ENCODE results near the gene GRM8. TPM values are rescaled to one million over a fixed set of nuclear protein-coding genes. Genes with fewer than 3 reads are reported as not detected.

The GRM8 gene
- total RNA-seq, 1 experiment from 2014 or later: 0.40 TPM

DNA sequence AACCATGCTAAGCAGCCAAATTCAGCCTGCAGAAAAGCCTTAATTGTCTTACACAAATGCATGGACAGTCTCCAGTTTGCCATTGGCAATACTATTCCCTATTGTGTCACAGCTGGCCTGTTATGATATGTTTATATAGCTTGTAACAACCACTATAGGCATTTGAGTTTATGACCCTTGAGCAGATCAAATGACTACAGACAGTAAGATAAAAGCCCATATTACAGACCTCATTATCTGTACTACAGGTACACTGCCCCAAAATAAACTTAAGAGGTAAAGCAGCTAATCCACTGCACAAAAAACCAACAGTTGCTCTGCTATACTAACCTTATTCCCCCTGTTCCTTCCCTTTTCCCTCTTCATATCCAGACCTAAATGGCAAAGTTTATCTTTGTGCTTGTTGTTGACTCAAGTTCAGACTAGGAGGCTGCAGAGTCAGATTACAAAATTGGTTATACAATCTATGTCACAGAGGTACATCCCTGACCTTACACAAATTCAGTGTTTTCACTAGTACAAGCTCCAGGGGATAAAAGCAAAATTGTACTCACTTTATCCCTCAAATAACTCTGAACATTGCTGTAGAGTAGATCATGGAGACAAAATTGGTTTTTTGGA lies 218.4 kb downstream of the GRM8 start:
- BruUV-seq (replicated peaks): no TSS peak
- H3K9me3 Mint-ChIP-seq (ENCODE audit: low read depth, unreplicated experiment): no peaks in the 10 kb centered on the region
- CTCF ChIA-PET: no interaction called here
- peaks cover 33% of the 10 kb centered on the region for H3K4me1 Mint-ChIP-seq (ENCODE audit: low read depth, unreplicated experiment)
- no peak for TF ChIP-seq CTCF (IDR thresholded peaks at IDR 0.05; ENCODE audit: unreplicated experiment)
- H3K36me3 Mint-ChIP-seq (ENCODE audit: insufficient read depth, unreplicated experiment): no peaks in the 10 kb centered on the region
- peak overlapping the region; percentile 31 for H3K4me3 Mint-ChIP-seq (ENCODE audit: low read depth, unreplicated experiment)
- peaks cover 8% of the 10 kb centered on the region for H3K27me3 Mint-ChIP-seq (ENCODE audit: unreplicated experiment)
- no peak overlapping the region for H3K27ac Mint-ChIP-seq (ENCODE audit: unreplicated experiment)
- intact Hi-C loops (cut with micrococcal nuclease; ENCODE audit: unreplicated experiment): loop anchor here (2.0 kb wide), 1 partner anchor 97 kb away; no protein-coding TSS in a partner anchor
- no peak for DNase-seq

GRCh38 chr7:127029823-127030222 lies 222.9 kb downstream of the GRM8 start:
- no peaks in the 10 kb centered on the region for H3K27me3 Mint-ChIP-seq (ENCODE audit: unreplicated experiment)
- intact Hi-C loops (cut with micrococcal nuclease; ENCODE audit: unreplicated experiment): no loop called here
- H3K36me3 Mint-ChIP-seq (ENCODE audit: insufficient read depth, unreplicated experiment): no peaks in the 10 kb centered on the region
- no peak for TF ChIP-seq CTCF (IDR thresholded peaks at IDR 0.05; ENCODE audit: unreplicated experiment)
- no TSS peak for BruUV-seq (replicated peaks)
- no peak for DNase-seq
- CTCF ChIA-PET: no interaction called here
- H3K27ac Mint-ChIP-seq (ENCODE audit: unreplicated experiment): no peak overlapping the region
- H3K4me3 Mint-ChIP-seq (ENCODE audit: low read depth, unreplicated experiment): no peak overlapping the region
- peaks cover 10% of the 10 kb centered on the region for H3K4me1 Mint-ChIP-seq (ENCODE audit: low read depth, unreplicated experiment)
- peaks cover 3% of the 10 kb centered on the region for H3K9me3 Mint-ChIP-seq (ENCODE audit: low read depth, unreplicated experiment)

GRCh38 chr7:127021857-127022256 lies 230.9 kb downstream of the GRM8 start:
- Mint-ChIP-seq H3K4me3 (ENCODE audit: low read depth, unreplicated experiment) (no peak overlapping the region), H3K36me3 (ENCODE audit: insufficient read depth, unreplicated experiment) (no peaks in the 10 kb centered on the region), H3K9me3 (ENCODE audit: low read depth, unreplicated experiment) (no peaks in the 10 kb centered on the region), H3K27ac (ENCODE audit: unreplicated experiment) (no peak overlapping the region), H3K4me1 (ENCODE audit: low read depth, unreplicated experiment) (peaks cover 9% of the 10 kb centered on the region), H3K27me3 (ENCODE audit: unreplicated experiment) (no peaks in the 10 kb centered on the region)
- intact Hi-C loops (cut with micrococcal nuclease; ENCODE audit: unreplicated experiment): loop anchor here (5.0 kb wide), 1 partner anchor 80 kb away; no protein-coding TSS in a partner anchor
- BruUV-seq (replicated peaks): no TSS peak
- no peak for DNase-seq
- no peak for TF ChIP-seq CTCF (IDR thresholded peaks at IDR 0.05; ENCODE audit: unreplicated experiment)
- CTCF ChIA-PET: no interaction called here

DNA sequence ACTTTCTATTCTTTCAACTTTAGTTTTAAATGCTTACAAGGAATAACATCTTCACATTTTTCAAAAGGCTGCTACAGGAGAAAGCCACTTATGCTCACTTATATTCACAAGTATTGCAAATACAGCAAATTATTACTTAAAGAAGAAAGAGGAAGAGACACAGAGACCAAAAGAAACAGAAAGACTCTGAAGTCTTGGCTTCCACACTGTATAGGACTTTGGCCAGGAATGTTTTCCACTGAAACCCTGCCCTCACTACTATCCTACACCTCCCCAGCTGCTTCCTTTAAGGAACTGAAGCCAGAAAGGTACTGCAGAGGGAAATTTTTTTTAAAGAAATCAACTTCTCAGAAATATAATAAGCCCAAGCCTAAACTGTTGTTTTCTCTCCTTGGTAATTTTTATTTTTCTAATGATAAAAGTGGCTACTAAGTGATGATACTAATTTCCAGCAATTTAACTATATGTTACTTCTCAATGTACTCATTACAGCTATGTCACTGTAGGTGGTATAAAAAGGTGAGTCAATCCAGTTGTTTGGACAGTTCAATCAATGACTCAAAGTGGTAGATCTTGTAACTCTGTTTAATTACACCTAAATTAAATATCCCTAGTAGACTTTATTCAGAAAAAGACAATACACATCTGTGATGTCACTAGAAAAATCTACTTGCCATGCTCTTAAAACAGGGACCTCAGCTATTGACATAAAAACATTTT lies 231.6 kb downstream of the GRM8 start:
- no peaks in the 10 kb centered on the region for H3K9me3 Mint-ChIP-seq (ENCODE audit: low read depth, unreplicated experiment)
- CTCF ChIA-PET: interaction anchor here (1.0 kb wide), 1 partner anchor 12 kb away, joined by 3 read pairs; no protein-coding TSS in a partner anchor
- H3K27ac Mint-ChIP-seq (ENCODE audit: unreplicated experiment): no peak overlapping the region

More for the DNA sequence above, 231.6 kb downstream of the GRM8 start:
- DNase-seq: no peak
- peaks cover 9% of the 10 kb centered on the region for H3K4me1 Mint-ChIP-seq (ENCODE audit: low read depth, unreplicated experiment)
- H3K36me3 Mint-ChIP-seq (ENCODE audit: insufficient read depth, unreplicated experiment): no peaks in the 10 kb centered on the region
- intact Hi-C loops (cut with micrococcal nuclease; ENCODE audit: unreplicated experiment): loop anchor here (5.0 kb wide), 1 partner anchor 79 kb away; no protein-coding TSS in a partner anchor
- TF ChIP-seq CTCF (IDR thresholded peaks at IDR 0.05; ENCODE audit: unreplicated experiment): no peak
- no TSS peak for BruUV-seq (replicated peaks)
- no peak overlapping the region for H3K4me3 Mint-ChIP-seq (ENCODE audit: low read depth, unreplicated experiment)
- no peaks in the 10 kb centered on the region for H3K27me3 Mint-ChIP-seq (ENCODE audit: unreplicated experiment)
